RWPE2 (cell line): ENCODE measurements around the gene NCAM1.

ENCODE experiments used
- ATAC-seq: fragments of 200-7000 bp; cut with Tn5 transposase; 3 replicates; pipeline ENCODE4 v1.9.1; 2021; ENCODE audit warnings: low read depth
- DNase-seq: peaks from one replicate; pipeline ENCODE4 v3.0.0-alpha.2; 2020; ENCODE audit warnings: low spot score
- H3K27ac ChIP-seq: fragments of 450-650 bp; 2 replicates; pipeline ENCODE4 v1.5.1; 2017; ENCODE audit warnings: mild to moderate bottlenecking; ENCODE audit not compliant: poor library complexity, severe bottlenecking
- H3K27me3 ChIP-seq: fragments of 250-450 bp; sonication (Bioruptor Pico); 2 replicates; pipeline ENCODE4 v1.5.1; 2021; ENCODE audit warnings: mild to moderate bottlenecking, moderate library complexity; ENCODE audit not compliant: insufficient read depth, poor library complexity, severe bottlenecking
- H3K36me3 ChIP-seq: fragments of 250-450 bp; sonication (Bioruptor Pico); 2 replicates; pipeline ENCODE4 v1.5.1; 2020; ENCODE audit warnings: low read depth, mild to moderate bottlenecking, moderate library complexity
- H3K4me1 ChIP-seq: fragments of 250-450 bp; sonication (Bioruptor Pico); 2 replicates; pipeline ENCODE4 v1.5.1; 2021; ENCODE audit warnings: mild to moderate bottlenecking, moderate library complexity; ENCODE audit not compliant: insufficient read depth, poor library complexity, severe bottlenecking
- H3K4me3 ChIP-seq: fragments of 250-450 bp; sonication (Bioruptor Pico); 2 replicates; pipeline ENCODE4 v1.5.1; 2021; ENCODE audit warnings: mild to moderate bottlenecking, moderate library complexity; ENCODE audit not compliant: severe bottlenecking
- H3K9me3 ChIP-seq: fragments of 250-450 bp; sonication (Bioruptor Pico); 2 replicates; pipeline ENCODE4 v1.5.1; 2021; ENCODE audit warnings: mild to moderate bottlenecking, moderate library complexity; ENCODE audit not compliant: severe bottlenecking
- CTCF ChIP-seq: fragments of 450-650 bp; IDR thresholded peaks from one replicate; pipeline ENCODE4 v1.5.1; 2017; ENCODE audit warnings: mild to moderate bottlenecking, moderate library complexity; ENCODE audit not compliant: poor library complexity, severe bottlenecking

The NCAM1 gene

GRCh38 chr11:112966561-112966960, 5.3 kb downstream of the NCAM1 start:
- no peaks in the 10 kb centered on the region for H3K36me3 ChIP-seq
- ATAC-seq = no peak
- H3K9me3 ChIP-seq = no peaks in the 10 kb centered on the region
- no peak for DNase-seq
- TF ChIP-seq CTCF = no peak
- H3K4me3 ChIP-seq = no peak overlapping the region
- no peaks in the 10 kb centered on the region for H3K4me1 ChIP-seq
- no peak overlapping the region for H3K27ac ChIP-seq
- H3K27me3 ChIP-seq = peaks cover 93% of the 10 kb centered on the region

GRCh38 chr11:112967082-112967481, 5.9 kb downstream of the NCAM1 start:
- H3K27me3 ChIP-seq = peaks cover 91% of the 10 kb centered on the region
- H3K4me1 ChIP-seq = no peaks in the 10 kb centered on the region
- no peak overlapping the region for H3K4me3 ChIP-seq
- DNase-seq = no peak
- no peak overlapping the region for H3K27ac ChIP-seq
- no peak for ATAC-seq
- H3K9me3 ChIP-seq = no peaks in the 10 kb centered on the region
- no peaks in the 10 kb centered on the region for H3K36me3 ChIP-seq
- TF ChIP-seq CTCF = no peak

- Histone ChIP-seq H3K27ac (no peak overlapping the region), H3K9me3 (no peaks in the 10 kb centered on the region), H3K4me1 (no peaks in the 10 kb centered on the region), H3K27me3 (peaks cover 90% of the 10 kb centered on the region), H3K36me3 (no peaks in the 10 kb centered on the region), H3K4me3 (no peak overlapping the region)
- no peak for TF ChIP-seq CTCF
- no peak for DNase-seq
- no peak for ATAC-seq
These were observed 7.9 kb downstream of the NCAM1 start for GRCh38 chr11:112968941-112969713.

- no peaks in the 10 kb centered on the region for H3K36me3 ChIP-seq
- TF ChIP-seq CTCF = no peak
- DNase-seq = no peak
- no peak overlapping the region for H3K4me3 ChIP-seq
- no peaks in the 10 kb centered on the region for H3K4me1 ChIP-seq
- H3K27me3 ChIP-seq = peaks cover 84% of the 10 kb centered on the region
- no peak overlapping the region for H3K27ac ChIP-seq
- ATAC-seq = no peak
- no peaks in the 10 kb centered on the region for H3K9me3 ChIP-seq
These were observed 10.0 kb downstream of the NCAM1 start for GRCh38 chr11:112971195-112971594.

GRCh38 chr11:112971827-112972226, 10.6 kb downstream of the NCAM1 start:
- DNase-seq = no peak
- no peak for ATAC-seq
- Histone ChIP-seq H3K9me3 (no peaks in the 10 kb centered on the region), H3K27ac (no peak overlapping the region), H3K36me3 (no peaks in the 10 kb centered on the region), H3K4me3 (no peak overlapping the region), H3K27me3 (peaks cover 84% of the 10 kb centered on the region), H3K4me1 (no peaks in the 10 kb centered on the region)
- no peak for TF ChIP-seq CTCF
